ENCODE results near the gene ANKRD52. TPM values are rescaled to one million over a fixed set of nuclear protein-coding genes. Genes with fewer than 3 reads are reported as not detected.

The ANKRD52 gene
- total and polyA plus RNA-seq, 10 of the 15 experiments (the other 5 are each of a cell fraction or from before 2014, with no cell fraction given), result 0.90 to 55.3 (median 16.1) TPM

DNA sequence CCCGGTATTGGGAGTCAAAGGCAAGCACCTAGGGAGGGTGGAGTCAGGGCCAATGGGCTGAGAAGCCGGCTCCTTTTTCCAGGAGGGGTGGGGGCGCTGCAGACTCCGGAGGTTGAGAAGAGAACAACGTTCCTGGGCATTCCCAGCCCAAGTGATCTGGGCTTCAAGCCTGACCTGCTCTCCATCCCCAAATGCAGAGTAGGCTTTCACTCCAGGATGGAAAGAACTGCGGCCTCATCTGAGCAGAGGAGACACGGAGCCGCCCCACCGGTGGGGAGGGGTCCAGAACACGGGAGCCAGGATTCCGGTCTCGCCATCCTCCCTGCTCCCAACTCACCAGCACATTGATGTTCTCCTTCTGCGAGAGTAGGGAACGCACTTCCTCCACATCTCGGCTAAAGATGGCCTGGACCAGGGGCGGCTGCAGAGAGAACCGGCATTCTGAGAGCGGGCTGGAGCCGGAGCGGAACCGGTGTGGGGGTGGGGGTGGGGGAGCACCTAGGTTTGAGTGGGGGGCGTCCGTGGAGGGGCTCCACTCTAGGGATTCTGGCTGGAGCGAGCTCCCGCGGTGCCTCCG, 605 bp downstream of the ANKRD52 start:
- 3% methylated on average over 25 of the region's 27 CpGs for WGBS (ENCODE audit: insufficient coverage, insufficient replicate concordance, low lambda C conversion rate, missing lambda C conversion rate)
- intact Hi-C loops (cut with micrococcal nuclease; ENCODE audit: unreplicated experiment) (loop anchor here (1.0 to 2.0 kb wide), 3 partner anchors 64 to 139 kb away; partner anchors contain the start of gene ZC3H10), in situ Hi-C loops (cut with MboI) (no loop called here)
- BruUV-seq (replicated peaks), result no TSS peak
- FAIRE-seq (no peak), DNase-seq (ENCODE audit: low read depth, low spot score) (no peak), ATAC-seq (peak; percentile 48)
- ChIA-PET RAD21 (ENCODE audit: unreplicated experiment) (interaction anchor here (0.7 to 2.8 kb wide), 8 partner anchors 31 to 207 kb away, joined by 3 to 12 read pairs (median 5); partner anchors contain the start of genes CNPY2, CS, RNF41 and SMARCC2), POLR2A (interaction anchor here (0.5 to 1.7 kb wide), 7 partner anchors 18 to 129 kb away, joined by 3 to 8 read pairs (median 3); partner anchors contain the start of genes ESYT1, MYL6B and RNF41), SMC1A (ENCODE audit: uncharacterized antibody, unreplicated experiment) (interaction anchor here (1.4 to 1.5 kb wide), 3 partner anchors 36 to 207 kb away, joined by 5 read pairs; partner anchors contain the start of gene RNF41), CTCF (interaction anchor here (0.7 to 3.5 kb wide), 24 partner anchors 8 to 299 kb away, joined by 3 to 25 read pairs (median 4); partner anchors contain the start of genes COQ10A, IL23A, RNF41 and SMARCC2)
- no peaks in the 10 kb centered on the region for H3K9me3 ChIP-seq (replicated peaks; ENCODE audit: control insufficient read depth, insufficient read depth, low read length)
- peak overlapping the region; percentile 91 for H3K4me2 ChIP-seq (ENCODE audit: control insufficient read depth, insufficient read depth)
- peaks cover 11% of the 10 kb centered on the region for H3K79me2 ChIP-seq (ENCODE audit: control insufficient read depth, insufficient read depth, low read length)
- H3K4me1 ChIP-seq (ENCODE audit: control insufficient read depth, insufficient read depth, low read length), result peaks cover 7% of the 10 kb centered on the region
- H3K9ac ChIP-seq (ENCODE audit: control insufficient read depth, insufficient read depth, low read length), result peak overlapping the region; percentile 80
- peak overlapping the region; percentile 86 for H2AFZ ChIP-seq (ENCODE audit: control insufficient read depth, low read depth, low read length)
- TF ChIP-seq, protein P1, sequence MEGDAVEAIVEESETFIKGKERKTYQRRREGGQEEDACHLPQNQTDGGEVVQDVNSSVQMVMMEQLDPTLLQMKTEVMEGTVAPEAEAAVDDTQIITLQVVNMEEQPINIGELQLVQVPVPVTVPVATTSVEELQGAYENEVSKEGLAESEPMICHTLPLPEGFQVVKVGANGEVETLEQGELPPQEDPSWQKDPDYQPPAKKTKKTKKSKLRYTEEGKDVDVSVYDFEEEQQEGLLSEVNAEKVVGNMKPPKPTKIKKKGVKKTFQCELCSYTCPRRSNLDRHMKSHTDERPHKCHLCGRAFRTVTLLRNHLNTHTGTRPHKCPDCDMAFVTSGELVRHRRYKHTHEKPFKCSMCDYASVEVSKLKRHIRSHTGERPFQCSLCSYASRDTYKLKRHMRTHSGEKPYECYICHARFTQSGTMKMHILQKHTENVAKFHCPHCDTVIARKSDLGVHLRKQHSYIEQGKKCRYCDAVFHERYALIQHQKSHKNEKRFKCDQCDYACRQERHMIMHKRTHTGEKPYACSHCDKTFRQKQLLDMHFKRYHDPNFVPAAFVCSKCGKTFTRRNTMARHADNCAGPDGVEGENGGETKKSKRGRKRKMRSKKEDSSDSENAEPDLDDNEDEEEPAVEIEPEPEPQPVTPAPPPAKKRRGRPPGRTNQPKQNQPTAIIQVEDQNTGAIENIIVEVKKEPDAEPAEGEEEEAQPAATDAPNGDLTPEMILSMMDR (IDR thresholded peaks at IDR 0.05 in 2 of 3, conservative IDR thresholded peaks at IDR 0.05 in 1 of 3; ENCODE audit: control insufficient read depth in 2 of 3, extremely low read depth in 1 of 3, insufficient read depth in 1 of 3, low read depth in 3 of 3, low read length in 3 of 3), result 0 out of 6 replicates have a peak, but pooled peaks of 1 of the 3 experiments have one; percentile 4
- TF ChIP-seq MEF2A (IDR thresholded peaks at IDR 0.05; ENCODE audit: insufficient read depth, low read depth, low read length), result no peak
- no peaks in the 10 kb centered on the region for H4K20me1 ChIP-seq (ENCODE audit: control insufficient read depth, insufficient read depth)
- peak overlapping the region; percentile 73 for H3K27ac ChIP-seq (ENCODE audit: control insufficient read depth, insufficient read depth)
- no peaks in the 10 kb centered on the region for H3K27me3 ChIP-seq (replicated peaks in 1 of 2; ENCODE audit: control insufficient read depth in 2 of 2, insufficient read depth in 2 of 2, low read length in 1 of 2)
- H3K36me3 ChIP-seq (ENCODE audit: control insufficient read depth in 2 of 2, insufficient read depth in 2 of 2, low read length in 1 of 2), result peaks cover 8 to 15% of the 10 kb centered on the region in 2 experiments
- H3K4me3 ChIP-seq, result peak overlapping the region; percentile 95

Measured in GM12878 (cell line).